ENCODE results near the gene DNASE1L3. TPM values are rescaled to one million over a fixed set of nuclear protein-coding genes. Genes with fewer than 3 reads are reported as not detected.
"Not testable (repeated sequence)": the region's sequence is repeated elsewhere in the genome, so short reads cannot be mapped to it uniquely, and the experiment has no call there.

The DNASE1L3 gene
- total and polyA plus RNA-seq, 5 experiments from 2014 or later, result 0.66 TPM; not detected in 4

- DNase-seq, ATAC-seq, H3K36me3 Mint-ChIP-seq, H3K4me1 Mint-ChIP-seq, H3K27ac Mint-ChIP-seq, H3K4me3 Mint-ChIP-seq, H3K9me3 Mint-ChIP-seq, POLR2A ChIA-PET: not testable (repeated sequence)
- H3K27me3 Mint-ChIP-seq, result peaks cover 9 to 19% (median 13%) of the 10 kb centered on the region in 5 donors
Measured at GRCh38 chr3:58227933-58228332, 17.2 kb upstream of the DNASE1L3 start.

DNA sequence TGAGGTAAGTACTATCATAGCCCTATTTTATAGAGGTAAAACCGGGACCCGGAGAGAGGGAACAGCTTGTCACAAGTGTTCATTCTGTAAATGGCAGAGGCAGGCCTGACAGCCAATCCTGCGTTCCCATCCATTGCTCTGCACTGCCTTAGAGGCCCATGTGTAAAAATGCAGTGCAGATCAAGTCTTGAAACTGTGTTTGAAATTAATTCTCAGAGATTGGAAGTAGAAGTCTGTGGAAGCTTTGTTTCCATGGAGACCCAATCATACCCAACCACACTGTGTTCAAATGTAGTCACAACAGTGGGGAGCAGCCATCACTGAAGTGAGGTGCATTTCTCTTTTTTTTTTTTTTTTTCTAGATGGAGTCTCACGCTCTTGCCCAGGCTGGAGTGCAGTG, 13.1 kb upstream of the DNASE1L3 start:
- Mint-ChIP-seq H3K4me1 (peaks cover 0 to 4% (median 0%) of the 10 kb centered on the region in 4 donors), H3K27me3 (peaks cover 0 to 4% (median 0%) of the 10 kb centered on the region in 5 donors), H3K4me3 (no peak overlapping the region), H3K27ac (no peak overlapping the region), H3K36me3 (no peaks in the 10 kb centered on the region), H3K9me3 (no peaks in the 10 kb centered on the region)
- DNase-seq (no peak), ATAC-seq (no peak)
- POLR2A ChIA-PET, result no interaction called here

DNA sequence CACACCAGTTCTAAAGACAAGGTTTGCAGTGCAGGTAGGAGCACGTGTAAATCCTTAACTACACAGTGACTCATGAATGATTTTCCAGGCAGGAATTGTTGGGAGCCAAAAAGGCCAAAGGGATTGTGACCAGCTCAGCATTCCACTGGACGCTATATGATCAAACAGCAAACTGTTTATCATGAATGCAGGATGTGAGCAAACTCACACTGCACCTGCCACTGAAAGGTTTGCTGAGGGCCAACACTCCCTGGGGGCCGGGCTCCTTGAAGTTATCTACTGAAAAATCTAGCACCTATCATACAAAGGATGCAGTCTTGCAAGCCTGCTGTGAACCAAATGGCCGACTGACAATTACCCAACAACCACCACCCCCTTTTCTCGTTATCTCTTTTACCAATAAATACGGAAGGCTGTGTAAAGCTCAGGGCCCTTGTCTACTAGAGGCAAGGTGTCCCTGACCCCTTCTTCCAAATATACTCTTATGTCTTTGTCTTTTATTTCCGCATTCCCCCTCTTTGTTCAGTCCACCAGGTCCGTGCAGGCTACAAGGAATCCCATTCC, 11.5 kb upstream of the DNASE1L3 start:
- POLR2A ChIA-PET, result interaction anchor here (0.6 kb wide), 1 partner anchor 198 kb away, joined by 3 read pairs; no protein-coding TSS in a partner anchor
- Mint-ChIP-seq H3K27me3 (peaks cover 0 to 2% (median 0%) of the 10 kb centered on the region in 5 donors), H3K27ac (peak overlapping the region in 1 of 10 donors; percentile 15)

GRCh38 chr3:58218904-58219303, 8.1 kb upstream of the DNASE1L3 start:
- POLR2A ChIA-PET, result no interaction called here
- H3K36me3 Mint-ChIP-seq, result no peaks in the 10 kb centered on the region
- peaks cover 0 to 4% (median 0%) of the 10 kb centered on the region in 5 donors for H3K27me3 Mint-ChIP-seq
- peaks cover 5 to 42% (median 10%) of the 10 kb centered on the region in 4 donors for H3K4me1 Mint-ChIP-seq
- peak overlapping the region in 1 of 10 donors; percentile 14 for H3K27ac Mint-ChIP-seq
- H3K4me3 Mint-ChIP-seq, result no peak overlapping the region
- H3K9me3 Mint-ChIP-seq, result no peaks in the 10 kb centered on the region
- ATAC-seq, result no peak
- DNase-seq, result no peak

More for the DNA sequence above, 11.5 kb upstream of the DNASE1L3 start:
- Mint-ChIP-seq H3K4me3 (no peak overlapping the region), H3K36me3 (no peaks in the 10 kb centered on the region), H3K4me1 (peaks cover 0 to 13% (median 4%) of the 10 kb centered on the region in 4 donors), H3K9me3 (no peaks in the 10 kb centered on the region)
- DNase-seq (no peak), ATAC-seq (no peak)

- H3K36me3 Mint-ChIP-seq, result no peaks in the 10 kb centered on the region
- no peaks in the 10 kb centered on the region for H3K9me3 Mint-ChIP-seq
- H3K4me3 Mint-ChIP-seq, result peak overlapping the region in 7 of 10 donors; percentile 8 to 61 (median 50)
- DNase-seq (peak; percentile 35 to 76 (median 59)), ATAC-seq (peak; percentile 94 to 95)
- peaks cover 0 to 4% (median 0%) of the 10 kb centered on the region in 5 donors for H3K27me3 Mint-ChIP-seq
- POLR2A ChIA-PET, result interaction anchor here (0.7 kb wide), 1 partner anchor 204 kb away, joined by 4 read pairs; no protein-coding TSS in a partner anchor
- H3K27ac Mint-ChIP-seq, result peak overlapping the region in 1 of 10 donors; percentile 0
- peaks cover 5 to 42% (median 10%) of the 10 kb centered on the region in 4 donors for H3K4me1 Mint-ChIP-seq
Measured at GRCh38 chr3:58217209-58217811, 6.5 kb upstream of the DNASE1L3 start.

DNA sequence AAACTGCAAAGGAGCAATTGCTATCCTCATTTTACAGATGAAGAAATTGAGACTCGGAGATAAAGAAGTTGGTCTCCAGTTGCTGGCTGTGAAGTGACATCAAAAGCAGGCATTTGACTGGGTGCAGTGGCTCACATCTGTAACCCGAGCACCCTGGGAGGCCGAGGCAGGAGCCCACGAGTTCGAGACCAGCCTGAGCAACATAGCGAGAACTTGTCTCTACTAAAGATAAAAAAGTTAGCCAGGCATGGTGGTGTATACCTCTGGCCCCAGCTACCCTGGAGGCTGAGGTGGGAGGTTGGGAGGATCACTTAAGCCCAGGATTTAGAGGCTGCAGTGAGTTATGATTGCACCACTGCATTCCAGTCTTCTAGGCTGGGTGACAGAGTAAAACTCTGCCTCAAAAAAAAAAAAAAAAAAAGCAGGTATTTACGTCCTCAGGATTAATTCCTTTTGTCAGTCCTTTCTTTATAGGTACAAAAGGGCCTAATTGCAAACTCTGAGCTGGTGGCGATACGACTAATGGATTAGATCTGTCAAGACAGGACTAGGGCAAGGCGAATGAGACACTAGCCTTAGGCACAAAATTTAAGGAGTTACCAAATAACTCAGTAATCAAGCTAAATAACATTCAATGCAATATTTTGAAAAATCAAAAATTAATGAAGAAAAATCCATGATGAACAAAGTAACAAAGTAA, 5.9 kb upstream of the DNASE1L3 start:
- H3K27me3 Mint-ChIP-seq, result peaks cover 0 to 4% (median 0%) of the 10 kb centered on the region in 5 donors
- no peaks in the 10 kb centered on the region for H3K36me3 Mint-ChIP-seq
- DNase-seq, result no peak
- peaks cover 5 to 42% (median 10%) of the 10 kb centered on the region in 4 donors for H3K4me1 Mint-ChIP-seq
- H3K27ac Mint-ChIP-seq, result peak overlapping the region in 1 of 10 donors; percentile 0
- H3K9me3 Mint-ChIP-seq, result no peaks in the 10 kb centered on the region
- POLR2A ChIA-PET, result interaction anchor here (0.7 kb wide), 1 partner anchor 203 kb away, joined by 4 read pairs; no protein-coding TSS in a partner anchor
- no peak overlapping the region for H3K4me3 Mint-ChIP-seq
- no peak for ATAC-seq

- H3K9me3 Mint-ChIP-seq, result no peaks in the 10 kb centered on the region
- peaks cover 0 to 4% (median 0%) of the 10 kb centered on the region in 5 donors for H3K27me3 Mint-ChIP-seq
- POLR2A ChIA-PET, result interaction anchor here (0.7 kb wide), 1 partner anchor 37 kb away, joined by 8 read pairs; no protein-coding TSS in a partner anchor
- peak overlapping the region in 3 of 10 donors; percentile 20 to 58 (median 57) for H3K27ac Mint-ChIP-seq
- no peaks in the 10 kb centered on the region for H3K36me3 Mint-ChIP-seq
- H3K4me3 Mint-ChIP-seq, result peak overlapping the region in 1 of 10 donors; percentile 34
- DNase-seq (no peak), ATAC-seq (no peak)
- peaks cover 5 to 42% (median 10%) of the 10 kb centered on the region in 4 donors for H3K4me1 Mint-ChIP-seq
Measured at GRCh38 chr3:58215317-58216025, 4.7 kb upstream of the DNASE1L3 start.

GRCh38 chr3:58214484-58215316, 3.9 kb upstream of the DNASE1L3 start:
- ATAC-seq, result peak; percentile 49 to 67
- Mint-ChIP-seq H3K27ac (peak overlapping the region in 3 of 10 donors; percentile 20 to 58 (median 57)), H3K36me3 (no peaks in the 10 kb centered on the region), H3K4me1 (peaks cover 5 to 45% (median 10%) of the 10 kb centered on the region in 4 donors), H3K9me3 (no peaks in the 10 kb centered on the region), H3K4me3 (peak overlapping the region in 1 of 10 donors; percentile 34), H3K27me3 (peaks cover 0 to 5% (median 2%) of the 10 kb centered on the region in 5 donors)
- POLR2A ChIA-PET, result interaction anchor here (0.7 kb wide), 1 partner anchor 37 kb away, joined by 8 read pairs; no protein-coding TSS in a partner anchor
- no peak for DNase-seq

- Mint-ChIP-seq H3K27me3 (peaks cover 0 to 7% (median 4%) of the 10 kb centered on the region in 5 donors), H3K4me3 (no peak overlapping the region), H3K36me3 (no peaks in the 10 kb centered on the region), H3K4me1 (peaks cover 0 to 21% (median under 1%) of the 10 kb centered on the region in 4 donors), H3K27ac (peak overlapping the region in 1 of 10 donors; percentile 19), H3K9me3 (no peaks in the 10 kb centered on the region)
- DNase-seq, result no peak
- POLR2A ChIA-PET, result no interaction called here
- no peak for ATAC-seq
Measured at GRCh38 chr3:58209933-58210332, 839 bp downstream of the DNASE1L3 start.

DNA sequence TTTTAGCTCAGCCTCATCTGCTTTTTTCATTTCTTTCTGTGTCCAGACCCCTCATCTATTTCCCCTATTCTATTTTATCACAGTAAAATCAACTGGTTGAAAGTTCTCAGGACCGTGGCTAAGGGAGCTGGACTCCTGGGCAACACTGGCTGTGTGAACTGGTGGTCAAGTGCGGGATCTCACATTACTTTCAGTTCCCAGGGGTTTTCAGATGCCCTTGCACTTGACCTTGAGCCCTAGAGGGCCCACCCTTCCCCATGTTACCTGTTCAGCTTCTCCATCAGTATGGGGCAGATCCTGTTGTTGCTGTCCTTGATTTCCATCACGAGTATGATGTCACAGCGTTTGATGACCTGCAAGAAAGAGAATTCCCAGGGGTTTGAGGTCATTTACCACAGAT, 2.8 kb downstream of the DNASE1L3 start:
- Mint-ChIP-seq H3K9me3 (peaks cover 0 to 5% (median 3%) of the 10 kb centered on the region in 9 donors), H3K36me3 (peaks cover 0 to 4% (median 3%) of the 10 kb centered on the region in 3 donors), H3K27ac (no peak overlapping the region), H3K4me3 (no peak overlapping the region), H3K4me1 (peaks cover 0 to 13% (median under 1%) of the 10 kb centered on the region in 4 donors), H3K27me3 (peaks cover 2 to 10% (median 7%) of the 10 kb centered on the region in 5 donors)
- no peak for DNase-seq
- no peak for ATAC-seq
- POLR2A ChIA-PET, result interaction anchor here (0.6 kb wide), 1 partner anchor 245 kb away, joined by 4 read pairs; no protein-coding TSS in a partner anchor

GRCh38 chr3:58206406-58207011, 4.3 kb downstream of the DNASE1L3 start:
- peaks cover 0 to 10% (median 9%) of the 10 kb centered on the region in 3 donors for H3K36me3 Mint-ChIP-seq
- DNase-seq, result no peak
- H3K27me3 Mint-ChIP-seq, result peaks cover 2 to 11% (median 8%) of the 10 kb centered on the region in 5 donors
- no peak overlapping the region for H3K4me3 Mint-ChIP-seq
- H3K9me3 Mint-ChIP-seq, result peaks cover 0 to 13% (median 3%) of the 10 kb centered on the region in 9 donors
- ATAC-seq, result peak in 1 of 2 donors; percentile 78
- POLR2A ChIA-PET, result no interaction called here
- no peak overlapping the region for H3K27ac Mint-ChIP-seq
- H3K4me1 Mint-ChIP-seq, result peaks cover 0 to 21% (median 2%) of the 10 kb centered on the region in 4 donors

All from naive thymus-derived CD8-positive, alpha-beta T cell (primary cell).